Right lung (tissue), 5 donors: ENCODE data around the gene GRPEL2. TPM values are rescaled to one million over a fixed set of nuclear protein-coding genes. Genes with fewer than 3 reads are reported as not detected.
A peak's percentile ranks its signal among the peaks of the same experiment; 100 is the strongest.

Experiments
- DNase-seq, 2 donors: peaks; one replicate each; pipeline ENCODE4 v3.0.0-alpha.2; 2013
- polyA plus RNA-seq, 5 donors: library from polyadenylated mRNA; unstranded; fragments of 120-200 nt; gene quantifications; one replicate each; pipeline versions ENCODE4 v1.2.1 to v1.2.3, GENCODE V29; 2013; ENCODE audit warnings: inconsistent platforms in 1 of 5, low replicate concordance in 1 of 5; ENCODE audit not compliant: insufficient read length in 5 of 5, insufficient read depth in 1 of 5

Gene GRPEL2
- polyA plus RNA-seq, 5 donors: 14.8 to 30.8 (median 24.5) TPM

DNA sequence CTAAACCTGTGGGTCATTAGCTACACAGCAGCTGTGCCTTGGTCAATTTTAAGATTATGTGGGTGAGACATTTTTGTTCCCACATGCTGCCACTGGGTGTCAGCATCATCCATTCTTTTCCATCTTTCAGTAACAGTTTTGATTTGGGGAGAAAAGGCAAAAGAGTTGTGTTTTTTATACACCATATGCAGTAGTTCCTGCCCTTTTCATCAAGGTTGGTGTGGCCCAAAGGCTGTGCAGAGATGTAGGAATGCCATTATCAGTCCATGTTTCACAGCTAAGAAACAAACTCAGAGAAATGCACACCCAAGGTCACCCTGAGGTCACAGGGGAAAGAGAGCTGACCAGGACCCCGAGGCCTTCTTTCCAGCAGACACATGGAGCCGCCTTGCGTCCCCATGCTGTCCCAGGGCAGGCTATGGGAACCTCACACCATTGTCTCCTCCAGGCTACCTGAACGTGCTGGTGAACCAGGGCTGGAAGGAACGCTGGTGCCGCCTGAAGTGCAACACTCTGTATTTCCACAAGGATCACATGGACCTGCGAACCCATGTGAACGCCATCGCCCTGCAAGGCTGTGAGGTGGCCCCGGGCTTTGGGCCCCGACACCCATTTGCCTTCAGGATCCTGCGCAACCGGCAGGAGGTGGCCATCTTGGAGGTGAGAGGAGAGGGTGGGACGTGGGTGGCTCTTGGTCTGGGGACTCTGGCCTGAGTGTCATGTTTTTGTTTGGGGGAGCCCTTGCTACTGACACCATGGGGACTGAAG, 27.8 kb upstream of the GRPEL2 start:
- peak in 1 of 2 donors; percentile 53 for DNase-seq

DNA sequence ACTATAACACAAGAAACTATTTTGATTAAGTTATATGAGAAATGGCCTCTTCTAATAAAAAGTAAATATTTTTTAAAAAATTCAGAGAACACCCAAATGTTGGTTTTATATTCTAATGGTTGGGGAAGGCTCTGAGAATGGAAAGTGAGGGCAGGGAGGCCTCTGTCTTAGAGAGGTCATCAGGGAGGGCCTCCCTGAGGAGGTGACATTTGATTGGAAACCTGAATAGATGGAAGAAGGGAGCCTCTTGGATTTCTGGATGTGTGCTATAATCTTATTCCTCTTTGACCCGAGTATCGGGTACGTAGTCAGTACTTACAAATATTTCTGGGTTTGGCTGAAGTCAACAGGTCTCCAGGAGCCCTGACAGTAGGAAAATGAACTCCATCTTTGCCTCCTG, 26.1 kb upstream of the GRPEL2 start:
- DNase-seq: no peak

DNA sequence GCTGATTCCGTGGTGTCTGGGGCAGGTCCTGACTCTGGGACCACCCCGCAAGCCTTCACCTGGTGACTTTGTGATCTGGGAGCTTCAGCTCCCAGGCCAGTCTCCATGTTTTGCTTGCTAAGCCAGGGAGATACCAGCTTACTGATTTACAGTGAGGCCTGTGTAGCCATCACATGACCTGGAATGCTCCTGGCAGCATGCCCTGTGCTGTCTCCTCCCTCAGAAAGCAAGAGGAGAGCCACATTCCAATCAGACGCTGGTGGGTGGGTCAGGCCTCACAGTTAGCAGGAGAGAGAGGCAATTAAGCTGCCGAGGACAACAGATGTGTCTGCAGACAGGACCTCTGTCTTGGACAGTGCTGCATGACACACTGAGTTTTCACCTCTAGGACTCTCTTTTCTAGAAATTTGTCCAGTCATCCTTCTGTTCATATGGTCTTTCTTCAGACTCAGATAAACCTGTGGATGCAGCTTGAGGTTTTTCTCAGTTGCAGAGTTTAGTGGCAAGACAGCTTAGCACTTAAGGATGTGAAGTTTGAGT, 24.4 kb upstream of the GRPEL2 start:
- peak; percentile 81 to 83 for DNase-seq

DNA sequence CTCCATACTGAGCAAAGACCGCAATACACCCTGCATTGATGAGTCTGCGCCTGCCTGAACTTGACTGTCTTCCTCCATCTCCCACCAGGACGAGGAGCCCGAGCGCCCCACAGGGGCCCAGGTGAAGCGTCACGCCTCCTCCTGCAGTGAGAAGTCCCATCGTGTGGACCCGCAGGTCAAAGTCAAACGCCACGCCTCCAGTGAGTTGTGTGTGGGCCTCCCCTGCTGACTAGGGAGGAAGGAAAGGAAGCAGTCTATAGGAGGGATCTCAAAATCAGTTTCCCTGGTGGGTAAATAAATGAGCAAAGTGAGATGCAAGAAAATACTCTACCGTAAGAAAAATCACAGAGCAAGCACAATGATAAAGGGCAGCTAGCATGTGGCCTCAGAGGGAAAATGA, 22.8 kb upstream of the GRPEL2 start:
- no peak for DNase-seq

DNA sequence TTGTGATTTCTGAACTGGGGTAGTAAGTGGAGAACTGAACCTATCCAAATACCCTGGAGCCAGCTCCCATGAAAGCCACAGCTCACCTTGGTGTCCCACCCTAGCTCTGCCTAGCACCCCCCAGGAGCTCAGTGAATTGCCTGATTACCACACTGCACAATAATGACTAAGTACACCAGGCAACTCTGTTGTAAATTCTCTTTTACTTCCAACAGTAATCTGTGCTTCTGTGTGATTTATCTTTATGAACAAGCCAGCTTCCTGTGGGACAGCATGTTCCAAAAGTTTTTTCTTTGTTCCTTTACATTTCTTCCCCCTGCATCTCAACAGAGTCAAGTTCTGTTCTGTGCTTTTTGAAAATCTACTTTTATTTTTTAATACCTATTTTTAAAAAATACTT, 22.1 kb upstream of the GRPEL2 start:
- no peak for DNase-seq

DNA sequence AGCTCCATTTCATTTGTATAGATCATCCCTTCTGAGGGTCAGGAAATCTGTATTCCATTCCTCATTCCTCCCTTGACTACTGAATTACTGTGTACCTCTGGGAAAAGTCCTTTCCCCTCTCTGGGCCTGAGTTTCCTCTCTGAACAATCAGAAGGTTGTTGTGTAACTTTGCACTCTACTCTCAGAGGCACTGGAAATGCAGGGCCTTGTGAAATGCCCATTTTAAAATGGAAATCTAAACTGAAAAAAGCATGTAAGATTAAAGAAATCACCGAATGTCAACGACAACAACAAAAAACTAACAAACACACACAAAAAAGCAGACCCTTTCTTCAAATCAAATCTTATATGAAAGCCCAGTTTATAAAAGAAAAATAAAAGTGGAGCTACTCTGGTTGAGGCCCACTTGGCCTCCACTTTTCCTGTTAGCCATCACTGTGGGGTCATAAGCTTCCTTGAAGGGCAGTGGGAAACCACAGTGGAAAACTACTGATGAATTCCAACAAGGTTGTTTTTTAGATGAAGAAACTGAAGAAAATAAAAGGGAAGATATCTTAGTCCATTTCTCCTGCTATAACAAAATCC, 21.6 kb upstream of the GRPEL2 start:
- no peak for DNase-seq

DNA sequence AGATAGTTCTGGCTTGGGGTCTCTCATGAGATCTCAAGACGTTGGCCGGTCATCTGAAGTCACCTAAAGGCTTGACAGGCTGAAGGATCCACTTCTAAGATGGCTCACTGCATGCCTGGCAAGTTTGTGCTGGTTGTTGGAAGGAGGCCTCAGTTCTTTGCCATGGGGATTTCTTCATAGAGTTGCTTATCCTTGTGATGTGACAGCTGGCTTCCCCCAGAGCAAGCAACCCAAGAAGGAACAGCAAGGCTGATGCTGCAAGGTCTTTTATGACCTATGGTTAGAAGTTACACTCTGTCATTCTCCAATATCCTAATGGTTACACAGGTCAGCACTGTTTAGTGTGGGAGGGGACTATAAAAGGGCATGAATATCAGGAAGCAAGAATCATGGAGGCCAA, 20.7 kb upstream of the GRPEL2 start:
- no peak for DNase-seq

DNA sequence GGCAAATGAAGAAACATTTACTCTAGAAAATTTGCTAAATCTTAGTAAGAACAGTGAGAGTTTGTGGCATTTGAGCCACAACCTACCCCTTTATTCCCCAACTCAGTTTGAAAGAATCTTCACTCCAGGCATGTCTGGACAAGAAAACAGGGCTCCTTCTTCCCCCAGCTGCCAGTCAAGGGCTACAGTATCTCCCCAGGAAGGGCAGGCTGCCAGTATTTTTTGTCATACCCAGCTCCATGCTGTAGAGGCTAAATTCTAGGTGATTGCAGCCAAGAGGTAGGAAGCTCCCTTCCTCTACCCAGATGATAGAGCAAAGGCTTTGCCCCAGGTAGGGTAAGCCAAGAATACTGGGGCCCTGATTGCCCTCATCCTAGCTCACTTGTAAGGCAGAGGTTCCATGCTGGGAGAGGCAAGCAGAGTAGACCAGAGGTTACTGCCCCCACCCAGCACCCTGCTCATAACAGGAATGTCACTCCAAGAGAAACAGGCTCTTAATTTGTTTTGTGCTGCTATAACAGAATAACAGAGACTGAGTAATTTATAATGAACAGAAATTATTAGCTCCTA, 20.0 kb upstream of the GRPEL2 start:
- no peak for DNase-seq

DNA sequence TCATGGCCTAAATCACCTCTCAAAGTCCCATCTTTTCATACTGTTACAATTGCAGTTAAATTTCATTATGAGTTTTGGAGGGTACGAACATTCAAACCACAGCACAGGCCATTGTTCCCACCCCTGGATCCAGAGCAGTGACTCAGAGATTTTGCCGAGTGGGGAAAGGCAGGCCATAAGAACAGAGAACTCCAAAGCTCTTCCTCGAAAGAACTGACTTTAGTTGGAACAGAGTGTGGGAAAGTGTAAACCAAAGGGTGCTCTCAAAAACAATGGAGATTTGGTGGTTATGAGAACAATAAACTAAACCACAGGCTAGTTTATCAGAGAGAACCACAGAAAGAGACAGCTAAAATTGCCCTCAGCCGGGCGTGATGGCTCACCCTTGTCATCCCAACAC, 19.4 kb upstream of the GRPEL2 start:
- no peak for DNase-seq

DNA sequence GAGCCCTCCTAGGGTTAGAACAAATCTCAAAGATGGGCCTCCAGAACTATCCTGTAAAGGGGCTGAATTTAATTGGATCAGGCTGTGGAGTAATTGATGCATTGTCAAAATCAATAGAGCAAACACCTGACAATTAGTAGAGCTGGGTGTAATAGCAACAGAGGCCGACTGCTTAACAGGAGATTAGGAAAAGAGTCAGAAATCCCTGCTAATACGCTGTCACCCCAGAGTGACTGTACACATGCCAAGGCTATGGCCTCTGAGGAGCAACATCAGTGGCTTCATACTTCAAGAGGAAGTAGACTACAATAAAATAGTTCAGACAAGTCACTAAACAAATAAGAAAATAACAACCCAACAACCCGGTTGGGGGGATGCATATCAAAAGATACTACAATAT, 18.7 kb upstream of the GRPEL2 start:
- no peak for DNase-seq

DNA sequence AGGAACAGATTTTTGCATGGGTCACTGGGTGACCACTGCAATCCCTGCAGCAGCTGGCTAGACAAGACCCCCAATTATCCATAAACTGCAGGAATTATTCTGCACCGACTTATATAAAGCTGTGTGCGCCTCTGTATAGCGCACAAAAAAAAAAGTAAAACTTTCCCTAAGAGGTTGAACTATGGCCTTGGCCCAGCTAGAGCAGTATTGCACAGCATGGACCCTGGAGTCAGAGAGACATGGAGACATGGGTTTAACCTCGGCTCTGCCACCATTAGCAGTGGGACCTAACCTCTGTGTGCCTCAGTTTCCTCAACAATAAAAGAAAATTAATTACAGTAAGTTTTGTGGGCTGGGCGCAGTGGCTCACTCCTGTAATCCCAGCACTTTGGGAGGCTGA, 17.1 kb upstream of the GRPEL2 start:
- no peak for DNase-seq

DNA sequence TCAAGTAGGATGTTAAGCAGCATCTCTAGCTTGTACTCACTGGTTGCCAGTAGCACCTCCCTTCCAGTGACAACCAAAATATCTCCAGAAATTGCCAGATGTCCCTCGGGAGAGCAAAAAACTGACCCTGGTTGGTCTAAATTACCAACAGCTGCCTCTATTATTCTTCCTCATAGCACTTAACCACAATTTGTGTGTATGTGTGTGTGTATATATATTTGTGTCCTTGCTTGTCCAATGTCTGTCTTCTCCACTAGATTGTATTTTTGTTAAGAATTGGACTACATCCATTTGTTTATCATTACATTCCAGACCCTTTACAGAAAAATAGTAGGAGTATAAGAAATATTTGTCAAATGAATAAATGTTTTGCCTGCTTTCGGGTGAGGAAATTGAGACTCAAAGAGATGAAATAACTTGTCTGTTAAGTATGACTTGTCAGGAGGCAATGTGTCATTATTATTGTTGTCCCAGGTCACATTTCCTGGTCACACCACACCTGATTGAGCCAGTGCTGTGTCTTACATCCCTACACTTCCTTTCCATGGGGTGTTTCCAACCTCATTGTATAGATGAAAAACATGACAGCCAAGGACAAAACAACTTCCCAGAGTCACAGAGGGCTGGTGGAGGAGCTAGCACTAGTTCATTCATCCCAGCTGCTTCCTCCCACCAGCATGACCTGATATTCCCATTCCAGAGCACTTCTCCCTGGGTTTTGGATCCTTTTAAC, 11.4 kb upstream of the GRPEL2 start:
- no peak for DNase-seq

DNA sequence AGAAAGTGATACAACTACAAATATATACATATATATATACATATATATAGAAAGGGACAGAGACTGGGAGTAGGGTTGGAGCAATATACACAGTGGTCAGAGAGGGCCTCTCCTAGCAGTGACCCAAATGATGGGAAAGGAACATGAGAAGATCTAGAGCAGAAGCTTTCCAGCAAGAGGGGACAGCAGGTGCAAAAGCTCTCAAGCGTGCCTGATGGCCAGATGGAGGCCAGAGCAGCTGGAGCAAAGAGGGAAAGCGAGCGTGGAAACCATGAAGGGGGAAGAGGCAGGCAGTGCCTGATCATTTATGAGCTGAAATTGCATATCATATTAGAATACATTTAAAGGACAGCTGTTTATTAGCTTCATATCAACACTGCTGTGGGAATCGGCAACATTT, 7.6 kb upstream of the GRPEL2 start:
- DNase-seq: no peak

DNA sequence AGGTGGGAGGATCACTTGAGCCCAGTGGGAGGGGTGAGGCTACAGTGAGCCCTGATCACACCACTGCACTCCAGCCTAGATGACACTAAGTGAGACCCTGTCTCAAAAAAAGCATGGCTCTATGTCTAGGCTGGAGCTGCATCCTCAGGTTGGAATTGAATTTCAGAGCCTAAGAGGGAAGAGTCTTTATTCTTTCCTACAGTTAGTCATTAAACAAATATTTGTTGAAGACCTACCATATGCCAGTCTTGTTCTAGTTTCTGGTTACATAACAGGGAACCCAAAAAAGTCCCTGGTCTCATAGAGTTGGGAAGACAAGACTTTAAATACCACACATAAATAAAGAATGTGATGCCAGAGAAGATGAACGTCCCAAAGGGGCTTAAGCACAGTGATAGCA, 6.9 kb upstream of the GRPEL2 start:
- no peak for DNase-seq

DNA sequence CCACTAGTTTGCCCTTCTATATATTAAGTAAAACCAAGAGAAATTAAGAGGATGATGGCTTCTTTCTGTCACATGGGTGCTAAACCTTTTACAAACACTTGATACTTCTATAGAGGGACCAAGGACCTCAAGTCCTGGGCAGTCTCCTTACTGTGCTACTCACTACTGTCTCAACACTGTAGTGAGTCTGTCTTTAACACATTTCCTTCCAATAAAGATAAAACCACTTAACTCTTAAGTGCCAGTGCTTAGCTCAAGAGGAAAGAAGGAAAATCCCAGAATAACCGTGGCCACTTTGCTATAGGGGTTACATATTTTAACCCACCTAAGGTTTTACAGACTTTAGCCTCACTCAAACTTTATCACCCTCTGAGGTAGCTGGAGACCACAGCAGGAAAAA, 4.4 kb upstream of the GRPEL2 start:
- no peak for DNase-seq

DNA sequence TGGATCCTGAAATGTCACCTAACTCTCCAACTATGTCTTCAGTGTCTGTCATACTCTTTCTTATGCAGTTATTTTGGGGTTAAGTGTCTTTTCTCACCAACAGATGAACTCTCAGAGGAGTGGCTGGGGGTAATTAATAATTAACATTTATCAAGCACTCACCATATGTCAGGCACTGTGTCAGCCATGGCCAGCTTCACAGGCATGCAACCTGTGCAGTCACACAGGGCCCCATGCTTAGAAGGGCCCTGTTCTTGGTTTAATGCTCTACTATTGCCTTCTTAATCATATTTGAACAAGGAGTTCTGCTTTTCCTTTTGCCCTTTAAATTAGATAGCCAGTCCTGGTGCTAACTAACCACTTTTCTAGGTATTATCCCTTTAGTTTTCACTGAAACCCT, 3.4 kb upstream of the GRPEL2 start:
- DNase-seq: no peak

DNA sequence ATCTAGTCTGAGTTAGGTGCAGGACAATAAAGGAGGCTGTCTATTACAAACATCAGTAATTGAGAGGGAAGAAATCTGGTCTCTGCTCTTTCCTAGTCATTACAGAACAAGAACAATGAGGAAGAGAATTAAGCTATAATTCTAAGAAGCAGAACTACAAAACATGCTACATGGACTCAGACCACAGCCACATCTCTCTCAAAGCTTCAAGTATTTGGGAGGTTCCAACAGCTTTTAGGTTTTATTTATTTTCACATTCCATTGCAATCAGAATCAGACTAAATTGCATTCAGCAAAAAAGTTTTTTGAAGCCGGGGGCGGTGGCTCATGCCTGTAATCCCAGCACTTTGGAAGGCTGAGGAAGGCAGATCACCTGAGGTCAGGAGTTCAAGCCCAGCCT, 1.1 kb upstream of the GRPEL2 start:
- no peak for DNase-seq

DNA sequence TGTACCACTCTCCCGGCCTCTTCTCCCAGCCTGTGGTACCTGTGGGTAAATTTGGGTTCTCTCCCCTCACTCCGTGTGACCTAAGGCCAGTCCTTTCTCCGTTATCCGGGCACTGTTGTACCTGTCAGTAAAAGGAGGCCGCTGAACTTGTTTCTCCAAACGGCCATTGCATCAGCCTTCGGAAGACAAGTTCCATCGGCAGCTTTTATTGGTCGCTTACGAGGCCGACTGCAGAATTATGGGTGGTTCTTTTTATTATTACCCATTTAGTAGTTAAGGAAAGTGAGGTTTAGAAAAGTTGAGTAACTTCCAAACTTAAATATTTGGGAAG, 558 bp downstream of the GRPEL2 start:
- no peak for DNase-seq

DNA sequence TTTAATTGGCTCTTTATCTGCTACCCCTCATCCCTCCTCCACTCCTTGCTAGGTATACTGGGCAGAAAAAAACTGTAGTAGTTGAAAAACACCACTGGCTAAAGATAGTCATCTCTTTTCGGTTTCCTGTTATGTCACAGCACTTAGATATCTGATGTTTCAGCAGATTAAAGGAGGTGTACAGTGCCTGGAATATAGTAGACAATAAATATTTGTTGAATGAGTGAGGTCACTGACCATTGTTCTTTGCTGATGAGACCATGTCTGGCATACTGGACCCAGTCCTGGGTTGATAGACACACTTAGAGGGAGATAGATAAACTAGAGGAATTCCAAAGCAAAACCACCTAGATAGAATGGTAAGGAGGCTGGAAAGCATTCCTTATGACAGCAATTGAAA, 3.2 kb downstream of the GRPEL2 start:
- DNase-seq: no peak

DNA sequence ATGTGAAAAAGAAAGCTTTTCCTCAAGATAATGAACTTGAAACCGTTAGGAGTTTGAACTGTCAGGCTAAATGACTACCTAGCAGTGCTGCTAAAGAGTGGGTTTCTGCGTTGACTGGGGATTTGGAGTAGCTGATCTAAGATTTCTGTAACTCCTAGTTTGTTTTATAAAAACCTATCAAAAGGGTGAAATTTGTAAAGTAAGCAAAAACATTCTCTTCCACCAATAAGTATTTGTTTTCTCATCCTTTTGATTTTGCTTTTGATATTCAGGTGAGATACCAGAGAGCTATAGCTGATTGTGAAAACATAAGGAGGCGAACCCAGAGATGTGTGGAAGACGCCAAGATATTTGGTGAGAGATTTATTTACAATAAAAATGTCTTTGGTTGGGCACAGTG, 4.1 kb downstream of the GRPEL2 start:
- no peak for DNase-seq

DNA sequence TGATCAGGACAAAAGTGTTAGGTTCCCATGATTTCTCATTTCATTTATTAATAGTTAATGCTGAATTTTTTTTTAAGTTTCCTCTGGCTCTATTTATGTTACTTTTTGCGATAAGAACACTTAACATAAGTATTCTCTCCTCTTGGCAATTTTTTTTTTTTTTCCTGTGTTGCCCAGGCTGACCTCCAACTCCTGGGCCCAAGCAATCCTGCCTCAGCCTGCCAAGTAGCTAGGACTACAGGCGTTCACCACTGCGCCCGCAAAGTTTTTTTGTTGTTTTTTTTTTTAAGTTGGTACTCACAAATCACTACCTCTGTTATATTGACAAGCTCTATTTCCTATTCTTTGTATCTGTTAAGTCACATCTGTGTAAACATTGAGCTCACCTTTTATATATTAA, 6.9 kb downstream of the GRPEL2 start:
- no peak for DNase-seq

DNA sequence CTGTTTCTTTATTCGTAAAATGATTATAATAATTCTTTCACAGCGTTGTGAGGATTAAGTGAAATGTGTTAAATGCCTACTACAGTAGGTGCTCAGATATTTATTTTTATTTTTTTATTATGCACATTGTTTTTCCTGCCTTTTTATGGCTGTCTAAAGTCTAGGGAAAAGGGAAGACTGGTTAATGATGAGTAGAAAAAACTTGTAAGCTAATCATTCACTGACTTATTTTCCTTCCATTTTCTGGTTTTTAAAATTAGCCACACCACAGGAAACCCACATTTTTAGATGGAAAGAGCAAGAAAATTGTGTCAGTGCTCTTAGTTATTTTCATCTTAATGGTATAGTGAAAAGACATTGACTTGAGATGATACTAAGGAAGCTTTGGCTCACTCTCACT, 8.6 kb downstream of the GRPEL2 start:
- DNase-seq: no peak

DNA sequence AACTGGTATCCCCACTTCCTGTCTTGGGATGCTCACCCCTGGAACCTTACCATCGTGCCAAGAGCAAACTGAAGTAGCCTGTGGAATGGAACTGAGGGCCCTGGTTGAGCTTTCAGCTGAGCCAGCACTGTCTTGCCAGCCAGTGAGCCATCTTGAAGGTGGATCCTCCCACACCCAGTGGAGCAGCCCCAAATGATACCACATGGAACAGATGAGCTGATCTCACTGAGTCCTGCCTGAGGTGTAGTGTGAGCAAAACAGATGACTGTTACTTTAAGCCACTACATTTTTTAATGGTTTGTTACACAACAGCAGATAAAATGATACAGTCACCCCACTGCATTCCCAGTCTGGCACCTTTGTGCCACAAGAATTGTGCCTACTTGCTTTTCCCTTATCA, 10.4 kb downstream of the GRPEL2 start:
- no peak for DNase-seq
